T-helper 9 cell (primary cell): ENCODE measurements around the gene ENOX1.

ENCODE experiments used
- DNase-seq: peaks from one replicate; pipeline ENCODE4 v3.0.0-alpha.2; 2020

ENOX1 gene

GRCh38 chr13:43273362-43273761 lies 513.4 kb downstream of the ENOX1 start:
- no peak for DNase-seq

DNA sequence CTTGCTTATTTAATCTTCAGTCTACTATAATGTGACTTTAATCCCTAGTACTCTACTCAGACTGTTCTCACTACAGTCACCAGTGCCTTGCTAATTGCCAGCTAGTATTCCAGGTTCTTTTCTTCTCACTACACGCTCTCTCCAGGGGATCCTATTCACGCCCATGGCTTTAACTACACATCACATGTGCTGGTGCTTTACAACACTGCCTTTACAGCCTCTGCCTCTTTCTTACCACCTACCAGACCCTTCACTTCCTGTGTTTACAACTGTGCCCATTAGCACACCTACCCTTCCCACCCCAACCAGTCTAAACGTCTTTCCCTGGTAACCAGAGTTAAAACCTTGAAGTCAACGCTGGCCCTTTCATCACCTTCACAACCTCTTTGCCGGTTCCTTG lies 513.9 kb downstream of the ENOX1 start:
- no peak for DNase-seq

- DNase-seq, result no peak
Observed at GRCh38 chr13:43271152-43271551, 515.6 kb downstream of the ENOX1 start.

DNA sequence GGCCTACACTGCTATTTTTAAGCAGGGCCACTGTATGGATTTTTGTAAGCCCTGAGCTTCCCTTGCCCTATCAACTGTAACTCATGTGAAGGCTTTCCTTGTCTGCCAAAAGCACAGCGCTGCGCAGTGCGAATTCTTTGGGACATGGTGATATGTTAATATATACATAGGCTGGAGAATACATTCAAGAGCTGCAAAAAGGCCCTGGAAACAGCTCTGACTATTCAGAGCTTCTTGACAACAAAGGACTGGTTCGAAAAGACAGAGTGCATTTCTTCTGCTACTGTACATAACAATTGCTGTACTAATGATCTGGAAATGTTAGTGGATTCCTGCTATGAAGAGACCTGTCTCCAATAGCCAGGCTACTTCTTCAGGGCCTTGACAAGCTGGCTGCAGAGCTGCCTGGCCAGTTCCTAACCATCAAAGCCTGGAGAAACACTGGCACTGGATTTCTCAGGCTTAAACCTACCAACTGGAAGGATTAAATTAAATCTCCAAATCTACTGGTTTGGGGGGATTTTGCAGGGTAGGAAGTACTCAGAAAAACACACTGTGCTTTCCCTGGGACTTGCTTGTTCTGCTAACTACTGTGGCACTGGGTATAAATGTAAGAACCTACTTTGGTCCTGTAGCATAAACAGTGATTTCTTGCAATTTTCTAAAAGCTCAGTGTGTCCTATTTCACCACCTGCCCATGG lies 516.5 kb downstream of the ENOX1 start:
- DNase-seq, result no peak

DNA sequence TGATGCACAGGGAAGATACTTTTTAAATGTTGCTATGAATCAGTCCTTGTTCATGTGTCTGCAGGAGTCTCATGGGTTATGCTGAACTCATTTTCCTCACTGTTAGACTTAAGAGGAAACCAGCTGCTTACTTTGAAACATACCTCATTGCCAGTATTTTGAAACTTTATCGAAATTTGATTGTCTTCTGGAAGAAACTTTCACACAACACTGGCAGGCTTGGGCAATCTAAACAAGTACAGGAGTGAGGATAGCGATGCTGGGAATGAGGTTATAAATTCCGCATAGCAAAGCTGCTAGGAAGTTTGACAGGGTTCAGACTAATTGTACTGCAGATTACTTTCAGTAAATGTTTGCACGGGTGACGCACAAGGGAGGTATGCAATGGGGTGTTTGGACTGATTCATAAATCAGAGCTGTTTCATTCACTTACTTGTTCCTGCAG lies 517.7 kb downstream of the ENOX1 start:
- no peak for DNase-seq

DNA sequence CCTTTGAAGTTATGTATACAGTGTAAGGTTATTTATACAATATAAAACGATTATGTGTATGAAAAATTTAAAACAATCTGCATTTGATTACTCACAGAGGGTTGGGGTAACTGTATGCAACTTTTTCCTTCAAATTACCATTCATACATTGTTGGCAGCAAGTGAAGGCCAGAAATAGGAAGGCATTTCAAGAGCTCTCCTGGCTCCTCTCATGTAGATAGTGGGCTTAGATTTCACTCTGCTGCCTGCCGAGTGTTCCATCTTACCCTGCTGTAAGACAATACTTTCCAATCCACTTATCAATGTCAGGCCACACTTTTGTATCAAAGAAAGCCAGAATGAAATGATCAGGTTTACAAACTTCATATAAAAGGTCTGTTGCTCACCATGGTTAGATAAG lies 518.1 kb downstream of the ENOX1 start:
- no peak for DNase-seq

GRCh38 chr13:43267916-43268315 lies 518.9 kb downstream of the ENOX1 start:
- no peak for DNase-seq

GRCh38 chr13:43266936-43267615 lies 519.7 kb downstream of the ENOX1 start:
- no peak for DNase-seq

GRCh38 chr13:43265028-43265427 lies 521.7 kb downstream of the ENOX1 start:
- DNase-seq, result no peak

- no peak for DNase-seq
Observed at GRCh38 chr13:43264458-43264857, 522.3 kb downstream of the ENOX1 start.

DNA sequence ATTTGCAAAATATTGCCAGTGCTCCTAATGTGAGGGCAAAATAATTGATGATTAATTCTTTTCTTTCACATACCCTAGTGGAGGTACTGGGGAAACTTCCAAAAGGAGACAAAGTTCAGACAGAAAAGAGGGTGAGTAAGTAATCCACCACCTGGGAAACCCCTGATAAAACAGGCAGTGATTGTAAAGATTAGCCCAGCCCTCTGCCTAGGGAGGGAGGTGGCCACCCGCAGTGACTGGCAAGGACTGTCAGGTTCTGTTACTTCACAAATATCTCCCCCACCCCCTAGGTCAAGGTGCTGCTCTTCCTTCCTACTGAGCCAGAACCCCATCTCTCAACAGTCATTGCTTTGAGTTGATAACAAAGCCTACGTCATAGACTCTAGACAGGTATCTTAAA lies 523.7 kb downstream of the ENOX1 start:
- no peak for DNase-seq

DNA sequence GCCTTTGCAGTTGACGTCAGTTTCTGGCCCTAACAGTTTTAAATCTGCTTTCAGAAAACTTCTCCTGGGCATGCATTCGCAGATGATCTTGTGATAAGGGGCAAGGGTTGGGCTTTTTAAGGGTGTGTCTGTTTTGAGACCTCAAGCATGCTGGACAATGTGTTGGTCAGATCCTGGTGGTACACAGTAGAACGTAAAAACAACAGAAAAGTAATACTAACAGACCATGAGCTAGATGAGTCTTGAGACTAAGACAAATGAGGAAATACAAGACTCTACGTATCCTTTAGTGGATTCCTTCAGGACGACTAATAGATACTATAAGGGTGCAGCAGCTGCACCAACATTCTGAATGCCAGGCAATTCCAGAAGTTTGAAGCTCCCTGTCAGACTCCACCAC lies 525.8 kb downstream of the ENOX1 start:
- no peak for DNase-seq

DNA sequence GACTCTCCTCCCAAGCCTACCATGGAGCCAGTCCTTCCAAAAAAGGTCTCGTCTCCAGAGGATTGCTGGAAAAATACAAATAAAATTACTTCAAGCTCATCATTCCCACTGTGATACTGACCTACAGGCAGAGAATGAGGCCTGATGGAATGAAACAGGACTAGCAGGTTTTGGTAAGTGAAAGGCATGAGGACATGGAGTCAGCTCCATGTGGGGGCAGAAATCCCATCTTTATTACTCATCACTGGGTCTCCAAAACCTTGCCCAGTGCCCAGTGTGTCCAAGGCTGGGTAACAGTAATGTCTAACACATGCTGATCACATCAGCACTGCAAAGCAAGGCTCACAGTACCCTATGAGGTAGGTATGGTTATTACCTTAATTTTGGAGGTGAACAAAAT lies 528.0 kb downstream of the ENOX1 start:
- DNase-seq, result no peak

DNA sequence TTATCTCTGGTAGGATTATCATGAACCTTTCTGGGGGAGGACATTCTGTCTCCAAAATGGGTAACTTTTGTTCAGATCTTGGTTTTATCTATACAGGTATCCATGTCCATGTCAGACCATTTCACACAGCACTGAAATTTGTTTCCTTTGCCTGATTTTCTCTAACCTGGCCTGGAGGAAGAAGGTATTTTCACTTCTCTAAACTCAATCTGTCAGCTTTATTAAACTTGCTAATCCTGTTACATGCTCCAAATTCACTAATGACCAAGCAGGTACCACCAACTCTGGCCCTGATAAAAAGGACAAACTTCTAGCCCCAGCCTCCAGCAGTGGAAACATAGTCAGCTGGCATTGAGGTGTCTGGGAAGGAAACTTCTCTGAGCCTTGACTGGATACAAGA lies 529.0 kb downstream of the ENOX1 start:
- no peak for DNase-seq

GRCh38 chr13:43251961-43252360 lies 534.8 kb downstream of the ENOX1 start:
- no peak for DNase-seq

DNA sequence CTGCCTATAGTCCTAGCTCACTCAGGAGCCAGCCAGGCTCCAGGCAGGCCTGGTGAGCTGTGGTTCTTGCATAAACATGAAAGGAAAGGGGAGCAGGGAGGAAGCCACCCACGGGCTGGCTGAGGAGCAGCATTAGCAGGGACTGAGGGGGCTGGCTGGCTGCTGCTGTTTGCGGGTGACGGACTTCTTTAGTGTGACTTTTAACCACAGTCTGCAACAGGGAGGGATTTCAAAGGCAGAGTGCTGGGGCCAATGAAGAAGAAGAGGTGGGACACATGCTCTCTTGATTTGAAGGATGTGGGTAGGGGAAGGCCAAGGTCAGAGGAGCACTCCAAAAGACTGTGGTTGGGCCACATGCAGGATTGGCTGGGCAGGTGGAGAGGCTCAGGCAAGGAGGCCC lies 540.4 kb downstream of the ENOX1 start:
- no peak for DNase-seq

GRCh38 chr13:43245374-43245964 lies 541.3 kb downstream of the ENOX1 start:
- no peak for DNase-seq

GRCh38 chr13:43244481-43244880 lies 542.3 kb downstream of the ENOX1 start:
- no peak for DNase-seq

DNA sequence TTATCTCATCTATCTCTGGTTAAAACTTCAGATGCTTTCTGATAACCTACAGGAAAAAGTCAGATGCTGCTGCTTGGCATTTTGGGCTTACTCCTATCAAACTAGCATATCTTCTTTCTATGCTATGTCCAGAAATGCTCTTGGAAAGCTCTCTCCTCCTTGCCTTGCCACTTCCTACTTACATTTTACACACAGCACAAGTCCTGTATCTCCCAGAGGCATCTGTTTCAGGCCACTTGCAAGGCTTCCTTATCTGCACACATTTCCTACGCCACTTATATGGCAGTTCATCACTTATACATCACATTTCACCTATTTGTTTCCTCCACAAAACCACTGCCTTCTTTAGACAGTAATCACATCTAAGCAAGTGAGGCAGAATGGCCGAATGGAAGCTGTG lies 543.1 kb downstream of the ENOX1 start:
- no peak for DNase-seq

GRCh38 chr13:43242040-43242439 lies 544.7 kb downstream of the ENOX1 start:
- no peak for DNase-seq

- DNase-seq, result no peak
Observed at GRCh38 chr13:43240278-43240677, 546.5 kb downstream of the ENOX1 start.

GRCh38 chr13:43239275-43239840 lies 547.4 kb downstream of the ENOX1 start:
- no peak for DNase-seq

DNA sequence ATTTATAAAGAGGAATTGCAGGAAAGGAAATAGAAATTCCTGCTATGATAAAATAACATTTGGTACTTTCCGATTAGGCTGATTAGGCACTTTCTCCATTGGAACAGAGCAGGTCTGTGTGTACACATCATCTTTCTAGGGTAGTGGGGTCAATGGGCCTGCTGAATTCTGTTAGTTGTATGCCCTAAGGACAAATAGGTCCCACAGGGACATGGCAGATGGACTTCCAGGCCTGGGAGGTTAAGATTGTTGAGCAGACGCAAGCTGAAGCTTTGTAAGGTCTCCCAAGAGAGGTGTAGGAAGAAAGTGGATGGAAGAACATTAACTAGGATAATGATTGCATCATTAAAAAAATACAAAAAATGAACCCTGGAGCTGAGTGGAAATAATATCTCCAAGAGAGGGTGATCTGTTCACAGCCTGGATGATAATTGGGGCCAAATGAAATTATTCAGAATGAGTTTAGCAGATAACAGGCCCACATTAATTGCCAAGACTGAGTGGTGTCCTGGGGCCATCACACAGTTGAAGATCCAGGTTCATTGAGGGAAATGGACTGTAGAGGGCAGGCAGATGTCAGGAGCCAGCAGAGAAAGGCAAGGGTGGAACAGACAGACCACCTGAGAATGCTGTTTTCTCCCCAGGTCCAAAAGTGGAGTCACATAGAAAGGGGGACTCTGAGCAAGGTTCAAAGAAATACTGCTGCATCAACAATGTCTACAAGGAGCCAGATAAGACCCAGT lies 548.3 kb downstream of the ENOX1 start:
- no peak for DNase-seq
